Measurements from ENCODE around the gene TEN1. TPM values are rescaled to one million over a fixed set of nuclear protein-coding genes. Genes with fewer than 3 reads are reported as not detected.

Gene TEN1
- total and polyA plus RNA-seq, 2 of the 13 experiments (the other 11 are each of a cell fraction or from before 2014, with no cell fraction given): 18.0 to 21.3 TPM

GRCh38 chr17:75940727-75941441, 38.2 kb upstream of the TEN1 start, which contains the start of gene FBF1 (continued):
- TF ChIP-seq TIGD3 (CRISPR knock-in tag; IDR thresholded peaks at IDR 0.05; ENCODE audit: borderline replicate concordance) (peak; percentile 80; the same call in 1 of the 2 replicates), ETV6 (CRISPR knock-in tag; conservative IDR thresholded peaks at IDR 0.05) (peak; percentile 92), ZNF281 (CRISPR knock-in tag; IDR thresholded peaks at IDR 0.05; ENCODE audit: borderline replicate concordance) (0 out of 2 replicates have a peak, but pooled peaks have one; percentile 7), ZBTB4 (CRISPR knock-in tag; IDR thresholded peaks at IDR 0.05; ENCODE audit: borderline replicate concordance) (no peak), THAP9 (CRISPR knock-in tag; IDR thresholded peaks at IDR 0.05; ENCODE audit: borderline replicate concordance) (no peak; the same call in 1 of the 2 replicates), AFF4 (CRISPR knock-in tag; IDR thresholded peaks at IDR 0.05) (peak; percentile 65; the same call in 1 of the 2 replicates), ZNF672 (CRISPR knock-in tag; IDR thresholded peaks at IDR 0.05) (no peak), NFKBIZ (CRISPR knock-in tag; IDR thresholded peaks at IDR 0.05) (peak; percentile 86), ATM (IDR thresholded peaks at IDR 0.05; ENCODE audit: borderline replicate concordance) (no peak), TCF7 (IDR thresholded peaks at IDR 0.05; ENCODE audit: low read depth) (peak; percentile 48; the same call in 1 of the 2 replicates)

Data from HepG2 (cell line).